Liver (tissue), 9 donors: ENCODE data around the gene SGCD. TPM values are rescaled to one million over a fixed set of nuclear protein-coding genes. Genes with fewer than 3 reads are reported as not detected.

Experiments
- DNase-seq: peaks from one replicate; pipeline ENCODE4 v3.0.0-alpha.2; 2017; ENCODE audit warnings: low spot score
- H3K27ac ChIP-seq, 2 donors: one replicate each; pipeline ENCODE4 v1.7.0; 2013; ENCODE audit warnings: inconsistent platforms in 2 of 2, low read length in 2 of 2, control low read depth in 1 of 2, low read depth in 1 of 2, mild to moderate bottlenecking in 1 of 2
- H3K27me3 ChIP-seq, 4 donors: one replicate each; pipeline versions ENCODE4 v1.6.1 to v1.7.0; 2013; ENCODE audit warnings: low read length in 3 of 4, inconsistent platforms in 1 of 4, mild to moderate bottlenecking in 1 of 4, moderate library complexity in 1 of 4; ENCODE audit not compliant: control insufficient read depth in 4 of 4, insufficient read depth in 4 of 4
- H3K36me3 ChIP-seq, 4 donors: one replicate each; pipeline versions ENCODE4 v1.6.1 to v1.7.0; 2013; ENCODE audit warnings: low read length in 3 of 4, mild to moderate bottlenecking in 3 of 4, low read depth in 1 of 4, moderate library complexity in 1 of 4; ENCODE audit not compliant: control insufficient read depth in 4 of 4, insufficient read depth in 3 of 4
- H3K4me1 ChIP-seq, 4 donors: one replicate each; pipeline versions ENCODE4 v1.6.1 to v1.7.0; 2013; ENCODE audit warnings: low read length in 3 of 4, mild to moderate bottlenecking in 3 of 4, moderate library complexity in 1 of 4; ENCODE audit not compliant: control insufficient read depth in 4 of 4, insufficient read depth in 4 of 4
- H3K4me3 ChIP-seq, 3 donors: one replicate each; pipeline versions ENCODE4 v1.6.1 to v1.7.0; 2013; ENCODE audit warnings: low read length in 3 of 3, control low read depth in 1 of 3, low read depth in 1 of 3, mild to moderate bottlenecking in 1 of 3
- H3K9ac ChIP-seq, 2 donors: one replicate each; pipeline ENCODE4 v1.7.0; 2013; ENCODE audit warnings: low read length in 2 of 2, mild to moderate bottlenecking in 2 of 2, moderate library complexity in 2 of 2, control low read depth in 1 of 2, low read depth in 1 of 2
- H3K9me3 ChIP-seq, 4 donors: one replicate each; pipeline versions ENCODE4 v1.6.1 to v1.7.0; 2013; ENCODE audit warnings: low read length in 3 of 4; ENCODE audit not compliant: control insufficient read depth in 4 of 4
- ATF3 ChIP-seq: IDR thresholded peaks from 2 replicates; pipeline ENCODE4 v1.6.1; 2016; ENCODE audit warnings: antibody characterized with exemption
- CTCF ChIP-seq: fragments of 150-350 bp; IDR thresholded peaks from 2 replicates; pipeline ENCODE4 v1.5.1; 2017; ENCODE audit warnings: improper control_type of control experiment, low read depth, low read length; ENCODE audit not compliant: missing input control
- EGR1 ChIP-seq, 2 donors: IDR thresholded peaks; 2 replicates each; pipeline ENCODE4 v1.6.1; 2016 to 2018; ENCODE audit warnings: antibody characterized with exemption in 2 of 2, low read depth in 2 of 2
- FOXA2 ChIP-seq: IDR thresholded peaks from 2 replicates; pipeline ENCODE4 v1.6.1; 2016; ENCODE audit warnings: antibody characterized with exemption
- GABPA ChIP-seq, 2 donors: IDR thresholded peaks in 1 of 2; conservative IDR thresholded peaks in 1 of 2; 2 replicates each; pipeline ENCODE4 v1.6.1; 2016; ENCODE audit warnings: antibody characterized with exemption in 2 of 2, mild to moderate bottlenecking in 1 of 2, moderate library complexity in 1 of 2
- HNF4A ChIP-seq, 2 donors: conservative IDR thresholded peaks; 2 replicates each; pipeline ENCODE4 v1.6.1; 2016; ENCODE audit warnings: antibody characterized with exemption in 2 of 2, mild to moderate bottlenecking in 2 of 2
- HNF4G ChIP-seq: IDR thresholded peaks from 2 replicates; pipeline ENCODE4 v1.6.1; 2016; ENCODE audit warnings: antibody characterized with exemption
- JUND ChIP-seq, 2 donors: IDR thresholded peaks; 2 replicates each; pipeline ENCODE4 v1.6.1; 2016; ENCODE audit warnings: antibody characterized with exemption in 2 of 2
- RAD21 ChIP-seq, 2 donors: IDR thresholded peaks; 2 replicates each; pipeline ENCODE4 v1.6.1; 2016; ENCODE audit warnings: antibody characterized with exemption in 2 of 2, mild to moderate bottlenecking in 2 of 2
- RXRA ChIP-seq, 2 donors: IDR thresholded peaks; 2 replicates each; pipeline ENCODE4 v1.6.1; 2017 to 2018; ENCODE audit warnings: antibody characterized with exemption in 2 of 2, mild to moderate bottlenecking in 1 of 2
- SP1 ChIP-seq: IDR thresholded peaks from 2 replicates; pipeline ENCODE4 v1.6.1; 2018; ENCODE audit warnings: antibody characterized with exemption, mild to moderate bottlenecking
- YY1 ChIP-seq: IDR thresholded peaks from 2 replicates; pipeline ENCODE4 v1.6.1; 2016; ENCODE audit warnings: antibody characterized with exemption, mild to moderate bottlenecking
- ZBTB33 ChIP-seq: IDR thresholded peaks from 2 replicates; pipeline ENCODE4 v1.6.1; 2016; ENCODE audit warnings: antibody characterized with exemption
- WGBS: extraction: QIAGEN DNeasy Blood & Tissue Kit; methylation state at CpG from one replicate; pipeline ENCODE4 v1.1.7; 2013; 5-methylcytosine and 5-hydroxymethylcytosine counted together
- polyA plus RNA-seq, 2 donors: library from polyadenylated mRNA; stranded (reverse) in 1 of 2; unstranded in 1 of 2; fragments of 200-250 nt in 1 of 2; fragments of >200 nt in 1 of 2; fragmentation: Nextera tagmentation in 1 of 2; extraction: Ambion mirVana in 1 of 2; gene quantifications; one replicate each; pipeline versions ENCODE4 v1.2.1 to v1.2.3, GENCODE V29; 2013 to 2015
- total RNA-seq, 2 donors: library from RNA; depleted of rRNA; stranded (reverse); fragments of >200 nt; gene quantifications; one replicate each; pipeline ENCODE4 v1.2.3, GENCODE V29; 2014
- donor health status: healthy.
- donor health status: healthy.
- donor health status: healthy.
- donor health status: healthy.
- donor health status: healthy.

The SGCD gene
- total and polyA plus RNA-seq, 4 donors: 0.35 to 1.7 (median 1.0) TPM

DNA sequence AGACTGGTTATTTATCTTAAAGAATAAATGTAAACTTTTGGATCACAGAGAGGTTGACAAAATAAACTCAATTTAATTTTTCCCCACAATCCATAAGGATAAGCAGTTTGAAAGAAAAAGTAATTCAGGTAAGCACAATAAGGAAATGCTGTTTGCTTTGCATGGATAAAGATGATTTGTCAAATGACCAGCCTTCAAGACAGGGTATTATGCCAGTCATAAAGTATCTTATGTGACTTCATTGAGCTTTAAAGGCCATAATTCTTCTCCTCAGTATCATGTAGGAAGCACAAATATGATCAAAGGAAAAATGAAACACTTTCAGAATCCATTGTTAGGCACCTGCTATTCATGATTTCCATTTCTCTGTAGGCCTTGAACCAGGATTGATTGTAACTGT lies 342.5 kb downstream of the SGCD start:
- H3K9ac ChIP-seq: no peak overlapping the region
- H3K27me3 ChIP-seq: no peaks in the 10 kb centered on the region
- no peak overlapping the region for H3K27ac ChIP-seq
- H3K36me3 ChIP-seq: no peaks in the 10 kb centered on the region
- no peak for DNase-seq
- H3K9me3 ChIP-seq: no peaks in the 10 kb centered on the region
- no peak for TF ChIP-seq RXRA (IDR thresholded peaks at IDR 0.05)
- no peak for TF ChIP-seq YY1
- no peak for TF ChIP-seq JUND (IDR thresholded peaks at IDR 0.05)
- no peak for TF ChIP-seq CTCF
- no peak for TF ChIP-seq SP1
- no peak for TF ChIP-seq GABPA (IDR thresholded peaks at IDR 0.05 in 1 of 2, conservative IDR thresholded peaks at IDR 0.05 in 1 of 2)
- TF ChIP-seq HNF4G: no peak
- TF ChIP-seq RAD21 (IDR thresholded peaks at IDR 0.05): no peak
- no peak for TF ChIP-seq ZBTB33
- TF ChIP-seq ATF3: no peak
- no peak for TF ChIP-seq FOXA2
- no peaks in the 10 kb centered on the region for H3K4me1 ChIP-seq
- H3K4me3 ChIP-seq: no peak overlapping the region

DNA sequence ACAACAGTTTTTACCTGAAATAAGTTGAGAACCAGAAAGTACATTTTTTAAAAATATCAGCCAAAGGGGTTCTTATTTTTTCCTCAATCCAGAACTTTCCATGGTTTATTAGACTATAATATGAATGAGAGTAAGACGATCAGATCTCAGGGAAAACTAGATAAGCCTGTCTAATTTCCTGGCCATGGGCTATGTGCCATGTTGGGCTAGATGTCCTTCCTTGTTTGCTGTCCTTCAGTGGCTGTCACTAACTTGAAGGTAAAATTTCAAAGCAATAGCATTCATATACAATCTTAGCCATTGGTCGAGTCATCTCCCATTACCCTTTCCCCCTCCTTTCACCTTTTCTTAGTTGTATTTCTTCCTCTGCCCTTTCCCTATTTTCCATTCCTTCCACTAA lies 343.7 kb downstream of the SGCD start:
- no peak overlapping the region for H3K27ac ChIP-seq
- H3K4me1 ChIP-seq: no peaks in the 10 kb centered on the region
- H3K9me3 ChIP-seq: no peaks in the 10 kb centered on the region
- no peak overlapping the region for H3K9ac ChIP-seq
- no peaks in the 10 kb centered on the region for H3K27me3 ChIP-seq
- H3K36me3 ChIP-seq: no peaks in the 10 kb centered on the region
- TF ChIP-seq HNF4G: no peak
- H3K4me3 ChIP-seq: no peak overlapping the region
- DNase-seq: no peak
- 72% methylated on average over 2 of the region's 2 CpGs for WGBS

- no peak overlapping the region for H3K27ac ChIP-seq
- H3K27me3 ChIP-seq: no peaks in the 10 kb centered on the region
- no peak overlapping the region for H3K9ac ChIP-seq
- H3K4me3 ChIP-seq: no peak overlapping the region
- no peaks in the 10 kb centered on the region for H3K9me3 ChIP-seq
- H3K4me1 ChIP-seq: no peaks in the 10 kb centered on the region
- DNase-seq: no peak
- no peaks in the 10 kb centered on the region for H3K36me3 ChIP-seq
- TF ChIP-seq HNF4A (conservative IDR thresholded peaks at IDR 0.05) (peak; percentile 19 to 27), EGR1 (IDR thresholded peaks at IDR 0.05; ENCODE audit: low read depth in 2 of 2) (no peak), ZBTB33 (no peak)
These were observed 348.4 kb downstream of the SGCD start for GRCh38 chr5:156675395-156675794.
